MM.1S (cell line): ENCODE measurements around the gene GHRH.

Experiments
- DNase-seq: peaks from one replicate; pipeline ENCODE4 v3.0.0-alpha.2; 2015
- H2AFZ ChIP-seq: fragments of 300-600 bp; sonication (generic); 2 replicates; pipeline ENCODE4 v1.6.0; 2016; ENCODE audit warnings: antibody characterized with exemption, low read length
- H3F3A ChIP-seq: fragments of 300-600 bp; sonication (generic); 2 replicates; pipeline ENCODE4 v1.6.1; 2016; ENCODE audit warnings: mild to moderate bottlenecking, antibody characterized with exemption, low read length, moderate library complexity, mixed read lengths; ENCODE audit not compliant: insufficient read depth
- H3K27ac ChIP-seq: fragments of 300-600 bp; sonication (generic); 2 replicates; pipeline ENCODE4 v1.5.1; 2016; ENCODE audit warnings: mild to moderate bottlenecking, low read length
- H3K27me3 ChIP-seq: fragments of 300-600 bp; sonication (generic); replicated peaks from 2 replicates; pipeline ENCODE4 v1.6.0; 2016; ENCODE audit warnings: low read length; ENCODE audit not compliant: insufficient read depth
- H3K36me3 ChIP-seq: fragments of 300-600 bp; sonication (generic); replicated peaks from 2 replicates; pipeline ENCODE4 v1.6.1; 2016; ENCODE audit warnings: mild to moderate bottlenecking, low read length, mixed read lengths; ENCODE audit not compliant: insufficient read depth
- H3K4me1 ChIP-seq: fragments of 300-600 bp; sonication (generic); 2 replicates; pipeline ENCODE4 v1.6.1; 2016; ENCODE audit warnings: low read length, mixed read lengths
- H3K4me2 ChIP-seq: fragments of 300-600 bp; sonication (generic); 2 replicates; pipeline ENCODE4 v1.6.0; 2016; ENCODE audit warnings: low read depth, low read length
- H3K4me3 ChIP-seq: fragments of 300-600 bp; sonication (generic); 2 replicates; pipeline ENCODE4 v1.5.1; 2016; ENCODE audit warnings: low read length, mixed read lengths
- H3K79me2 ChIP-seq: fragments of 300-600 bp; sonication (generic); 2 replicates; pipeline ENCODE4 v1.6.1; 2016; ENCODE audit warnings: mixed run types, low read length, mixed read lengths
- H3K9ac ChIP-seq: fragments of 300-600 bp; sonication (generic); 2 replicates; pipeline ENCODE4 v1.6.1; 2016; ENCODE audit warnings: low read length, mixed read lengths
- H3K9me2 ChIP-seq: fragments of 300-600 bp; sonication (generic); replicated peaks from 2 replicates; pipeline ENCODE4 v1.6.1; 2016; ENCODE audit warnings: mild to moderate bottlenecking, low read length, mixed read lengths; ENCODE audit not compliant: insufficient read depth
- H3K9me3 ChIP-seq: fragments of 300-600 bp; sonication (generic); replicated peaks from 2 replicates; pipeline ENCODE4 v1.6.1; 2016; ENCODE audit warnings: mild to moderate bottlenecking, low read length, mixed read lengths; ENCODE audit not compliant: insufficient read depth
- H4K20me1 ChIP-seq: fragments of 300-600 bp; sonication (generic); 2 replicates; pipeline ENCODE4 v1.6.1; 2016; ENCODE audit warnings: mild to moderate bottlenecking, low read length, moderate library complexity, mixed read lengths; ENCODE audit not compliant: insufficient read depth
- CTCF ChIP-seq: fragments of 300-600 bp; sonication (generic); IDR thresholded peaks from 2 replicates; pipeline ENCODE4 v1.5.1; 2016; ENCODE audit warnings: antibody characterized with exemption, low read length, mixed read lengths
- EZH2 ChIP-seq: fragments of 300-600 bp; sonication (generic); optimal IDR thresholded peaks from 2 replicates; pipeline ENCODE3; 2017; ENCODE audit warnings: low read depth, mild to moderate bottlenecking, antibody characterized with exemption, low read length, mixed read lengths
- EZH2phosphoT487 ChIP-seq: fragments of 300-600 bp; sonication (generic); IDR thresholded peaks from 2 replicates; pipeline ENCODE4 v1.6.1; 2018; ENCODE audit warnings: antibody characterized with exemption, low read length

The GHRH gene

GRCh38 chr20:37259865-37260264 is 1.7 kb downstream of the GHRH start:
- no peaks in the 10 kb centered on the region for H3K4me1 ChIP-seq
- no peak overlapping the region for H3K4me2 ChIP-seq
- TF ChIP-seq EZH2phosphoT487 (no peak), CTCF (no peak)
- H3K9me2 ChIP-seq: no peaks in the 10 kb centered on the region
- H3K27ac ChIP-seq: no peak overlapping the region
- H3K4me3 ChIP-seq: no peak overlapping the region
- no peak for DNase-seq
- no peak overlapping the region for H2AFZ ChIP-seq
- no peaks in the 10 kb centered on the region for H3K79me2 ChIP-seq
- no peak overlapping the region for H3K9ac ChIP-seq
- H3K36me3 ChIP-seq: no peaks in the 10 kb centered on the region
- H3K27me3 ChIP-seq: 0 out of 2 replicates have a peak, but pooled peaks cover 8% of the 10 kb centered on the region
- no peaks in the 10 kb centered on the region for H3F3A ChIP-seq
- H4K20me1 ChIP-seq: no peaks in the 10 kb centered on the region
- no peaks in the 10 kb centered on the region for H3K9me3 ChIP-seq

- no peak for TF ChIP-seq EZH2phosphoT487
- no peak for TF ChIP-seq CTCF
- TF ChIP-seq EZH2: no peak
- Histone ChIP-seq H3K4me1 (no peaks in the 10 kb centered on the region), H3K9me2 (no peaks in the 10 kb centered on the region), H3K36me3 (no peaks in the 10 kb centered on the region), H3K27ac (no peak overlapping the region), H3K79me2 (no peaks in the 10 kb centered on the region), H3F3A (no peaks in the 10 kb centered on the region), H3K9me3 (no peaks in the 10 kb centered on the region), H3K4me3 (no peak overlapping the region), H3K4me2 (no peak overlapping the region), H3K9ac (no peak overlapping the region), H4K20me1 (no peaks in the 10 kb centered on the region), H2AFZ (no peak overlapping the region), H3K27me3 (0 out of 2 replicates have a peak, but pooled peaks cover 8% of the 10 kb centered on the region)
- no peak for DNase-seq
Observed at GRCh38 chr20:37259031-37259430, 2.6 kb downstream of the GHRH start.

- no peaks in the 10 kb centered on the region for H3K9me3 ChIP-seq
- H3K4me3 ChIP-seq: no peak overlapping the region
- H3K9me2 ChIP-seq: no peaks in the 10 kb centered on the region
- no peak overlapping the region for H3K4me2 ChIP-seq
- H4K20me1 ChIP-seq: no peaks in the 10 kb centered on the region
- H3K36me3 ChIP-seq: no peaks in the 10 kb centered on the region
- H3K27me3 ChIP-seq: 0 out of 2 replicates have a peak, but pooled peaks cover 8% of the 10 kb centered on the region
- no peaks in the 10 kb centered on the region for H3K79me2 ChIP-seq
- H3F3A ChIP-seq: no peaks in the 10 kb centered on the region
- no peak overlapping the region for H2AFZ ChIP-seq
- no peak for TF ChIP-seq EZH2phosphoT487
- no peak for TF ChIP-seq CTCF
- TF ChIP-seq EZH2: no peak
- H3K4me1 ChIP-seq: no peaks in the 10 kb centered on the region
- H3K9ac ChIP-seq: no peak overlapping the region
- DNase-seq: no peak
- no peak overlapping the region for H3K27ac ChIP-seq
Observed at GRCh38 chr20:37257988-37258387, 3.6 kb downstream of the GHRH start.
